WI38 (cell line): ENCODE measurements around the gene ADAM23.

Experiments used
- H3K4me3 ChIP-seq: 2 replicates; pipeline ENCODE4 v1.5.1; 2011; ENCODE audit warnings: low read depth, mild to moderate bottlenecking, control low read depth, low read length
- CTCF ChIP-seq: IDR thresholded peaks from 2 replicates; pipeline ENCODE4 v1.5.1; 2012; ENCODE audit warnings: low read depth, mild to moderate bottlenecking, control low read depth, low read length

ADAM23 gene

GRCh38 chr2:206464597-206464996, 21.3 kb downstream of the ADAM23 start:
- no peak for TF ChIP-seq CTCF
- H3K4me3 ChIP-seq, result no peak overlapping the region

GRCh38 chr2:206471524-206472062, 28.3 kb downstream of the ADAM23 start:
- H3K4me3 ChIP-seq, result no peak overlapping the region
- no peak for TF ChIP-seq CTCF

GRCh38 chr2:206472094-206472493, 28.8 kb downstream of the ADAM23 start:
- no peak for TF ChIP-seq CTCF
- no peak overlapping the region for H3K4me3 ChIP-seq

GRCh38 chr2:206474099-206474498, 30.8 kb downstream of the ADAM23 start:
- no peak for TF ChIP-seq CTCF
- H3K4me3 ChIP-seq, result no peak overlapping the region

GRCh38 chr2:206477296-206477695, 34.0 kb downstream of the ADAM23 start:
- no peak overlapping the region for H3K4me3 ChIP-seq
- TF ChIP-seq CTCF, result no peak

GRCh38 chr2:206478340-206478739, 35.0 kb downstream of the ADAM23 start:
- no peak for TF ChIP-seq CTCF
- H3K4me3 ChIP-seq, result no peak overlapping the region

- no peak overlapping the region for H3K4me3 ChIP-seq
- TF ChIP-seq CTCF, result no peak
Measured at GRCh38 chr2:206480161-206480560, 36.8 kb downstream of the ADAM23 start.
